AG09309 (cell line): Measurements from ENCODE around the gene ASB1.

Experiments
- DNase-seq: peaks from one replicate; pipeline ENCODE4 v3.0.0-alpha.2; 2010; ENCODE audit warnings: low read depth
- H3K4me3 ChIP-seq: 2 replicates; pipeline ENCODE4 v1.5.1; 2011; ENCODE audit warnings: mild to moderate bottlenecking, low read depth, low read length, moderate library complexity; ENCODE audit not compliant: control insufficient read depth
- TF ChIP-seq, protein P1 (sequence below): IDR thresholded peaks from 2 replicates; pipeline ENCODE4 v1.5.1; 2011; ENCODE audit warnings: mild to moderate bottlenecking, low read depth, low read length, inconsistent platforms; ENCODE audit not compliant: insufficient read depth, control insufficient read depth; ENCODE audit errors: missing control alignments

Gene ASB1

DNA sequence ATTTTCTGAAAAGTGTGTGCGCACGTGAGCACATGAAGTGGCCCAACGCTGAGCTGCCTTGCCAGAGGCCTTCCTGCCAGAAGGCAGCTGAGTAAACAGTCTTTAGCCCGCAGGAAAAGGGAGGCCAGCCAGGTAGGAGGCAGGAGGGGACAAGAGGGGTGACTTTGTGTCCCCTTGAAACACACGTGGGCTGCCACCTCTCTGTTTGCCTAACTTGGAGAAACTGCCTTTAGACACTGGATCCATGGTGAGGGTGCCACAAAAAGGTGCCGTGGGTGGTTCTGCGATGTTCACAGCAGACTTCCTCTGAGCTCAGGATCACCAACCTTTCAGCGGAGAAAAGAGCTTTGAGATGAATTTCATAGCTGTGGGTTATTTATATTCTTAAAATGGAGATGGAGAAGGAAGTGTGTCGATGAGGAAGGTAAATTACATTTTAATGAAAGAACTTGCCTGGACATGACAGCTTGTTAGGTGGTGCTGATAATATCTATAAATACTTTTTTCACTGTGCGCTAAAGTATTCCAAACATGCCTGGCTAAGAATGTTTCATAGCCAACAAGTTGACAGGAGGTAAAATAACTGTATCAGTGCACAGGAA lies 36.6 kb upstream of the ASB1 start:
- DNase-seq = no peak
- H3K4me3 ChIP-seq = no peak overlapping the region
- TF ChIP-seq, protein P1, sequence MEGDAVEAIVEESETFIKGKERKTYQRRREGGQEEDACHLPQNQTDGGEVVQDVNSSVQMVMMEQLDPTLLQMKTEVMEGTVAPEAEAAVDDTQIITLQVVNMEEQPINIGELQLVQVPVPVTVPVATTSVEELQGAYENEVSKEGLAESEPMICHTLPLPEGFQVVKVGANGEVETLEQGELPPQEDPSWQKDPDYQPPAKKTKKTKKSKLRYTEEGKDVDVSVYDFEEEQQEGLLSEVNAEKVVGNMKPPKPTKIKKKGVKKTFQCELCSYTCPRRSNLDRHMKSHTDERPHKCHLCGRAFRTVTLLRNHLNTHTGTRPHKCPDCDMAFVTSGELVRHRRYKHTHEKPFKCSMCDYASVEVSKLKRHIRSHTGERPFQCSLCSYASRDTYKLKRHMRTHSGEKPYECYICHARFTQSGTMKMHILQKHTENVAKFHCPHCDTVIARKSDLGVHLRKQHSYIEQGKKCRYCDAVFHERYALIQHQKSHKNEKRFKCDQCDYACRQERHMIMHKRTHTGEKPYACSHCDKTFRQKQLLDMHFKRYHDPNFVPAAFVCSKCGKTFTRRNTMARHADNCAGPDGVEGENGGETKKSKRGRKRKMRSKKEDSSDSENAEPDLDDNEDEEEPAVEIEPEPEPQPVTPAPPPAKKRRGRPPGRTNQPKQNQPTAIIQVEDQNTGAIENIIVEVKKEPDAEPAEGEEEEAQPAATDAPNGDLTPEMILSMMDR = no peak

GRCh38 chr2:238391042-238391689 lies 35.6 kb upstream of the ASB1 start:
- no peak for DNase-seq
- TF ChIP-seq, protein P1 = no peak
- no peak overlapping the region for H3K4me3 ChIP-seq

GRCh38 chr2:238396663-238397062 lies 30.1 kb upstream of the ASB1 start:
- TF ChIP-seq, protein P1 = no peak
- H3K4me3 ChIP-seq = no peak overlapping the region
- no peak for DNase-seq

DNA sequence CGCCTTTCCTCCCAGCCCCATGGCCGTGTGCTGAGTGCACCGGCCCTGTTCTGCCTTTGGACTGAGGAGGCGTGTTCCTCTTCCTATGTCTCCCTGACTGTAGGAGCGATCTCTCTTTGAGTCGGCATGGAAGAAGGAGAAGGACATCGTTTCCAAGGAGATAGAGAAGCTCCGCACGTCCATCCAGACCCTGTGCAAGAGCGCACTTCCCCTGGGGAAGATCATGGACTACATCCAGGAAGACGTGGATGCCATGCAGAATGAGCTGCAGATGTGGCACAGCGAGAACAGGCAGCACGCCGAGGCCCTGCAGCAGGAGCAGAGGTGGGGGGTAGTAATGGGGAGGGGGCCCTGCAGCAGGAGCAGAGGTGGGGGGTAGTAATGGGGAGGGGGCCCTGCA lies 29.4 kb upstream of the ASB1 start:
- DNase-seq = no peak
- no peak overlapping the region for H3K4me3 ChIP-seq

DNA sequence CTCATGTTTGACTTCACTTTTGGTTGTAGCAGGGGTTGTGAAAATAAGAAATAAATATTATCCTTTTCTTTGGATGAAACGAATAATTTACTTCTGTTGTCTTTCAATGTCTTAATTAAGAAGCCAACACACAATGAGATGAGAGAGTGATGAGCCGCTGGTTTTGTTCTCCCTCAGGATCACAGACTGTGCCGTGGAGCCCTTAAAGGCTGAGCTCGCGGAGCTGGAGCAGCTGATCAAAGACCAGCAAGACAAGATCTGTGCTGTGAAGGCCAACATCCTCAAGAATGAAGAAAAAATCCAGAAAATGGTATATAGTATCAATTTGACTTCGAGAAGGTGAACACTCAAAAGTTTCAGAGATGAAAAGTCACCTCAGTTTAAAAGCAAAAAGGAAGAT lies 28.1 kb upstream of the ASB1 start:
- no peak overlapping the region for H3K4me3 ChIP-seq
- TF ChIP-seq, protein P1 = no peak
- DNase-seq = no peak

More for the DNA sequence above, 29.4 kb upstream of the ASB1 start:
- TF ChIP-seq, protein P1 = no peak

DNA sequence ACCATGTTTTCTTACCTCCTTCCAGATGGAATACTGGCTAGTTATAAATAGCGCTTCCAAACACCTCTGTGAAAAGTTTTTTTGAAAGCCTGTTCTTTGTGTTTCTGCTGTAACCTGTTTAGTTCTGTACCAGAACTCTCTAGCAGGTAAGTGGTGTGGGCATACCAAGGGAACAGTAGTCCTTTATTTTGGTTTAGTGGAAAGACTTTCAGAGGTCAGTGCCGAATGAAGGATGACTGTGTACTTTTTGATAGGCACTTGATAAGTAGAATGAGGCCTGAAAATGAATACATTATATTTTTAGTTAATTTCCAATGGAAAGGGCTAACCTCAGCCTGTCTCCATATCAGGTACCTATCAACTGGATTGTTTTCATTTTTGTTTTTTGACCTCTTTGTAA lies 27.6 kb upstream of the ASB1 start:
- TF ChIP-seq, protein P1 = no peak
- DNase-seq = no peak
- no peak overlapping the region for H3K4me3 ChIP-seq
